ENCODE data around the gene TUBGCP3. TPM values are rescaled to one million over a fixed set of nuclear protein-coding genes. Genes with fewer than 3 reads are reported as not detected.

The TUBGCP3 gene
- polyA plus RNA-seq, 1 experiment, result 15.7 TPM

GRCh38 chr13:112521073-112521685 lies 66.8 kb downstream of the TUBGCP3 start:
- ChIA-PET CTCF (interaction anchor here (0.7 to 2.3 kb wide), 3 partner anchors 9 to 52 kb away, joined by 4 to 8 read pairs (median 6); no protein-coding TSS in a partner anchor), POLR2A (no interaction called here)
- no peak for TF ChIP-seq CTCF (IDR thresholded peaks at IDR 0.05; ENCODE audit: insufficient read depth, low read depth, low read length)
- Histone ChIP-seq H3K27me3 (ENCODE audit: control insufficient read depth, insufficient read depth, low read length) (no peaks in the 10 kb centered on the region), H3K36me3 (ENCODE audit: control insufficient read depth, insufficient read depth, low read length) (peaks cover 9% of the 10 kb centered on the region), H3K4me3 (ENCODE audit: low read depth, low read length) (no peak overlapping the region)
- no peak for DNase-seq (ENCODE audit: low read depth)

GRCh38 chr13:112519517-112520060 lies 68.4 kb downstream of the TUBGCP3 start:
- no peaks in the 10 kb centered on the region for H3K27me3 ChIP-seq (ENCODE audit: control insufficient read depth, insufficient read depth, low read length)
- no peak for DNase-seq (ENCODE audit: low read depth)
- ChIA-PET POLR2A (no interaction called here), CTCF (no interaction called here)
- H3K4me3 ChIP-seq (ENCODE audit: low read depth, low read length), result no peak overlapping the region
- no peak for TF ChIP-seq CTCF (IDR thresholded peaks at IDR 0.05; ENCODE audit: insufficient read depth, low read depth, low read length)
- peaks cover 12% of the 10 kb centered on the region for H3K36me3 ChIP-seq (ENCODE audit: control insufficient read depth, insufficient read depth, low read length)

- Histone ChIP-seq H3K36me3 (ENCODE audit: control insufficient read depth, insufficient read depth, low read length) (peaks cover 10% of the 10 kb centered on the region), H3K27me3 (ENCODE audit: control insufficient read depth, insufficient read depth, low read length) (no peaks in the 10 kb centered on the region), H3K4me3 (ENCODE audit: low read depth, low read length) (no peak overlapping the region)
- DNase-seq (ENCODE audit: low read depth), result no peak
- TF ChIP-seq CTCF (IDR thresholded peaks at IDR 0.05; ENCODE audit: insufficient read depth, low read depth, low read length), result no peak
- CTCF ChIA-PET, result no interaction called here
- POLR2A ChIA-PET, result interaction anchor here (0.6 kb wide), 1 partner anchor 351 kb away, joined by 3 read pairs; no protein-coding TSS in a partner anchor
Observed at GRCh38 chr13:112516218-112516617, 71.7 kb downstream of the TUBGCP3 start.

GRCh38 chr13:112513761-112514160 lies 74.2 kb downstream of the TUBGCP3 start:
- Histone ChIP-seq H3K36me3 (ENCODE audit: control insufficient read depth, insufficient read depth, low read length) (peaks cover 6% of the 10 kb centered on the region), H3K4me3 (ENCODE audit: low read depth, low read length) (no peak overlapping the region), H3K27me3 (ENCODE audit: control insufficient read depth, insufficient read depth, low read length) (no peaks in the 10 kb centered on the region)
- TF ChIP-seq CTCF (IDR thresholded peaks at IDR 0.05; ENCODE audit: insufficient read depth, low read depth, low read length), result no peak
- no peak for DNase-seq (ENCODE audit: low read depth)
- ChIA-PET CTCF (no interaction called here), POLR2A (no interaction called here)

GRCh38 chr13:112510987-112511685 lies 76.8 kb downstream of the TUBGCP3 start:
- no peak for DNase-seq (ENCODE audit: low read depth)
- ChIA-PET CTCF (interaction anchor here (0.6 to 1.9 kb wide), 7 partner anchors 10 to 1037 kb away, joined by 3 to 8 read pairs (median 3); no protein-coding TSS in a partner anchor), POLR2A (no interaction called here)

More at GRCh38 chr13:112510987-112511685, 76.8 kb downstream of the TUBGCP3 start:
- Histone ChIP-seq H3K36me3 (ENCODE audit: control insufficient read depth, insufficient read depth, low read length) (peaks cover 3% of the 10 kb centered on the region), H3K27me3 (ENCODE audit: control insufficient read depth, insufficient read depth, low read length) (no peaks in the 10 kb centered on the region), H3K4me3 (ENCODE audit: low read depth, low read length) (no peak overlapping the region)
- TF ChIP-seq CTCF (IDR thresholded peaks at IDR 0.05; ENCODE audit: insufficient read depth, low read depth, low read length), result no peak

Measured in BJ (cell line).